ENCODE measurements around the gene SOX1.
A peak's percentile ranks its signal among the peaks of the same experiment; 100 is the strongest.

The SOX1 gene

DNA sequence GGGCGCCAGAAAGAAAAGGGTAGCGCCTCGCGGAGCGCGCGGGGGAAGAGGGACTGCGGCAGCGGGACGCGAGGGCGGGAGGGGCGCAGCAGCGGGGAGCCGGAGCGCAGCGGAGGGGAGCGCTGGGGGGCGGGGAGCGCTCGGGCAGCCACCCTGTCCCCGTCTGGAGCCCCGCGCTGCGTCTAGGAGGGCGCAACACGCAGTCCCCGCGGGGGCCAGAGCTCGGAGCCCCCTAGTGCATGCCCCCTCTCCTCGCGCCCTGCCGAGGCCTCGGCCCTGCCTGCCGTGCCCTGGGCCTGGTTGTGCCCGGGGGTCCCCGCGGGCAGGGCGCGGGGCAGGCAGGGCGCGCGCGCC is 37.9 kb downstream of the SOX1 start:
- no peaks in the 10 kb centered on the region for H3K9me3 ChIP-seq (ENCODE audit: control insufficient read depth, low read length)
- peaks cover 8% of the 10 kb centered on the region for H3K27me3 ChIP-seq (ENCODE audit: control insufficient read depth, insufficient read depth, low read length)
- no peak overlapping the region for H3K4me3 ChIP-seq (ENCODE audit: low read depth, low read length)
- TF ChIP-seq, protein P1, sequence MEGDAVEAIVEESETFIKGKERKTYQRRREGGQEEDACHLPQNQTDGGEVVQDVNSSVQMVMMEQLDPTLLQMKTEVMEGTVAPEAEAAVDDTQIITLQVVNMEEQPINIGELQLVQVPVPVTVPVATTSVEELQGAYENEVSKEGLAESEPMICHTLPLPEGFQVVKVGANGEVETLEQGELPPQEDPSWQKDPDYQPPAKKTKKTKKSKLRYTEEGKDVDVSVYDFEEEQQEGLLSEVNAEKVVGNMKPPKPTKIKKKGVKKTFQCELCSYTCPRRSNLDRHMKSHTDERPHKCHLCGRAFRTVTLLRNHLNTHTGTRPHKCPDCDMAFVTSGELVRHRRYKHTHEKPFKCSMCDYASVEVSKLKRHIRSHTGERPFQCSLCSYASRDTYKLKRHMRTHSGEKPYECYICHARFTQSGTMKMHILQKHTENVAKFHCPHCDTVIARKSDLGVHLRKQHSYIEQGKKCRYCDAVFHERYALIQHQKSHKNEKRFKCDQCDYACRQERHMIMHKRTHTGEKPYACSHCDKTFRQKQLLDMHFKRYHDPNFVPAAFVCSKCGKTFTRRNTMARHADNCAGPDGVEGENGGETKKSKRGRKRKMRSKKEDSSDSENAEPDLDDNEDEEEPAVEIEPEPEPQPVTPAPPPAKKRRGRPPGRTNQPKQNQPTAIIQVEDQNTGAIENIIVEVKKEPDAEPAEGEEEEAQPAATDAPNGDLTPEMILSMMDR (IDR thresholded peaks at IDR 0.05), result no peak
- no peaks in the 10 kb centered on the region for H3K36me3 ChIP-seq (ENCODE audit: control insufficient read depth, insufficient read depth, low read length)
- H3K79me2 ChIP-seq, result no peaks in the 10 kb centered on the region
- no peak overlapping the region for H3K9ac ChIP-seq
- no peak overlapping the region for H3K27ac ChIP-seq
- no peak overlapping the region for H3K4me2 ChIP-seq (ENCODE audit: low read length)
- H3K4me1 ChIP-seq, result no peaks in the 10 kb centered on the region
- no peak overlapping the region for H2AFZ ChIP-seq

DNA sequence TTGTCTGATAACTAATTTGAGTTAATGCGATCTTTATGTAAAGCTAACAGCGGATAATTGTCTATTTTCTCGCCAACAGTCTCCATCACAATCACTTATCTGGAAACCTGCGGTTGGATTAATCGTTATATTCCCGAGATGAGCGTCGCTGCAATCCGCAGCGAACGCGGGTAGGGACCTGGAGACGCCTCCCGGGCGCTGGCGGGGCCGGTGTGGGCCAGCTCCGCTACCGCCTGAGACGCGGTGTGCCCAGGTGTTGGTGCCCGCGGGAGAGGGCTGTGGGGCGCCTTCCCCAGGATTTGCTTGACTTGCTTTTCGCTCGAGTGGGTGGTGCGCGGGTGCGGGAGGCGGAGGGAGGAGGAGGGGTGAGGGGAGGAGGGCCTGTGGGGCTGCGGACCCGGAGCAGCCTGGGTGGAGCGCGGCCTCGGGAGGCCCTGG is 38.3 kb downstream of the SOX1 start:
- Histone ChIP-seq H3K36me3 (ENCODE audit: control insufficient read depth, insufficient read depth, low read length) (no peaks in the 10 kb centered on the region), H3K27ac (no peak overlapping the region), H3K9me3 (ENCODE audit: control insufficient read depth, low read length) (no peaks in the 10 kb centered on the region), H2AFZ (no peak overlapping the region), H3K4me1 (no peaks in the 10 kb centered on the region), H3K4me3 (ENCODE audit: low read depth, low read length) (no peak overlapping the region), H3K4me2 (ENCODE audit: low read length) (no peak overlapping the region), H3K9ac (no peak overlapping the region), H3K27me3 (ENCODE audit: control insufficient read depth, insufficient read depth, low read length) (peaks cover 8% of the 10 kb centered on the region), H3K79me2 (no peaks in the 10 kb centered on the region)
- TF ChIP-seq, protein P1 (IDR thresholded peaks at IDR 0.05), result no peak

DNA sequence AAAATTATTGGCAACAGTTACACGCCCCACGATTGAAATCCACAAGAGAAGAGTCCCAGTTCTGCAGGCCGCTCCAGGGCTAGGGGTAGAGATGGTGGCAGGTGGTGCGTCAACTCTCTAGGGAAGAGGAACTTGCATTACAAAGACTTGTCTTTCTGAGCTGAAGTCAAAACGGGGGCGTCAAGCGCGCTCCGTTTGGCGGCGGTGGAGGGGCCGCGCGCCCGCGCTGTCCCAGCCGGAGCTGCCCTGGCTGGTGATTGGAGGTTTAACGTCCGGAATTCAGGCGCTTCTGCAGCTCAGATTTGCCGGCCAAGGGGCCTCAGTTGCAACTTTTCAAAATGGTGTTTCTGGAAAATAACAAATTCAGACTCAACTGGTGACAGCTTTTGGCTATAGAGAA is 38.9 kb downstream of the SOX1 start:
- Histone ChIP-seq H3K27me3 (ENCODE audit: control insufficient read depth, insufficient read depth, low read length) (peaks cover 8% of the 10 kb centered on the region), H3K4me3 (ENCODE audit: low read depth, low read length) (no peak overlapping the region), H3K27ac (no peak overlapping the region)

DNA sequence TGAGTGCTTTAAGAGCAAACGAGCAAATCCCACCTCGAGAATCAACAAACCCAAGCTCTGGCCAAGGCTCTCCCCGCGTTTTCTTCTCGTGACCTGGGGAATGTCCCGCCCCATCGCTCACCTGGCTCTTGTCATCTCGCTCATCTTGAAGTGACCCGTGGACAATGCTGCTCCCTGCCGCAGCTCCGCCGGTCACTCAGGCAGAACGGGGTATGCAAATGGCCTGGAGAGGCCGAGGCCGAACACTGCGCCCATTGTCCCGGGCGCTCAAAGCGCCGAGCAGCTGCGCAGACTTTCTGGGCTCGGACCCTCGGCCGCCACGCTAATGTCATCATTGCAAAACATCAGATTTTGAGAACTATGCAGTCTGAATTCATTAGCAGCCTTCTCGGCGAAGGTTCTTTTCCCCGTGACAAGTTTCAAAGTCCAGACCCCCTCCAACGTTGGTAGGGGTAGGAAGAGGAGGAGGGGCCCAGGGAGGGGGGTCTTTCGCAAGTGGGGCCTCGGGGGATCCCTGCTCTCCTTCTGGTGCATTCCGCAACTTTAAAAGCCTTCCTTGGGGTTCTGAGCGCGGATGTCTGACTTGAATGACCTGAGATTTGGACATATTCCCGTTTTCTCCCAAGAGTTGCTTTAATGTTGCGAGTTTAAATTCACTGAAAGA is 39.7 kb downstream of the SOX1 start:
- Histone ChIP-seq H3K4me1 (no peaks in the 10 kb centered on the region), H2AFZ (no peak overlapping the region), H3K36me3 (ENCODE audit: control insufficient read depth, insufficient read depth, low read length) (no peaks in the 10 kb centered on the region), H3K9ac (no peak overlapping the region), H3K9me3 (ENCODE audit: control insufficient read depth, low read length) (no peaks in the 10 kb centered on the region), H3K4me2 (ENCODE audit: low read length) (peak overlapping the region; percentile 40), H3K4me3 (ENCODE audit: low read depth, low read length) (no peak overlapping the region), H3K27ac (no peak overlapping the region), H3K27me3 (ENCODE audit: control insufficient read depth, insufficient read depth, low read length) (peaks cover 8% of the 10 kb centered on the region), H3K79me2 (no peaks in the 10 kb centered on the region)
- TF ChIP-seq, protein P1 (IDR thresholded peaks at IDR 0.05), result no peak

More for the DNA sequence above, 38.9 kb downstream of the SOX1 start:
- no peak overlapping the region for H2AFZ ChIP-seq
- no peaks in the 10 kb centered on the region for H3K36me3 ChIP-seq (ENCODE audit: control insufficient read depth, insufficient read depth, low read length)
- no peak overlapping the region for H3K9ac ChIP-seq
- H3K4me2 ChIP-seq (ENCODE audit: low read length), result peak overlapping the region; percentile 40
- TF ChIP-seq, protein P1 (IDR thresholded peaks at IDR 0.05), result no peak
- no peaks in the 10 kb centered on the region for H3K79me2 ChIP-seq
- H3K9me3 ChIP-seq (ENCODE audit: control insufficient read depth, low read length), result no peaks in the 10 kb centered on the region
- no peaks in the 10 kb centered on the region for H3K4me1 ChIP-seq

DNA sequence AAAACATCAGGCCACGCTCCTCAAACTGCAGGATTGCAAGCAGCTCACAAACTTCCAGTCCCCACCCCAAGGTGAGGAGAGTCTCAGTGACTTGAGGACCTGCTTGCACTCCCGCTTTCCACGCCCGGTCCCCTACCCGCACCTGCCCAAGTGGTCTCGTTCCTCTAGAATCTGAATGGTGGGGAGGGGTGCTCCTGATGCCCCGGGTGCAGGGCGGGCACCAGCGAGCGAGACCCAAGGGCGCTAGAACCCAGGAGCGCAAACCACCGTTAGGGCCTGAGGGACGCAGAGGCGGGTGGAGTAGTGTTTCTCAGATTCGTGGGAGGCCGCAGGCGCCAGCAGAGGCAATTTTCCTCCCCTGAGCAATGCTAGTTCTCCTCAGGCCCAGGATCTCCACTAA is 40.3 kb downstream of the SOX1 start:
- Histone ChIP-seq H3K4me1 (no peaks in the 10 kb centered on the region), H3K36me3 (ENCODE audit: control insufficient read depth, insufficient read depth, low read length) (no peaks in the 10 kb centered on the region), H3K79me2 (no peaks in the 10 kb centered on the region), H3K4me2 (ENCODE audit: low read length) (no peak overlapping the region), H3K9me3 (ENCODE audit: control insufficient read depth, low read length) (no peaks in the 10 kb centered on the region), H3K4me3 (ENCODE audit: low read depth, low read length) (no peak overlapping the region), H3K27ac (no peak overlapping the region), H2AFZ (no peak overlapping the region), H3K27me3 (ENCODE audit: control insufficient read depth, insufficient read depth, low read length) (peaks cover 8% of the 10 kb centered on the region), H3K9ac (no peak overlapping the region)
- TF ChIP-seq, protein P1 (IDR thresholded peaks at IDR 0.05), result no peak

All from parathyroid adenoma (tissue), 2 donors.